Suprapubic skin (tissue), 4 donors: ENCODE measurements around the gene MAP2K1. TPM values are rescaled to one million over a fixed set of nuclear protein-coding genes. Genes with fewer than 3 reads are reported as not detected.
"Not testable (repeated sequence)": the region's sequence is repeated elsewhere in the genome, so short reads cannot be mapped to it uniquely, and the experiment has no call there.

ENCODE experiments used
- DNase-seq, 2 donors: peaks; one replicate each; pipeline ENCODE4 v3.0.0-alpha.2; 2019; ENCODE audit warnings: low spot score in 2 of 2
- H3K27ac ChIP-seq: fragments of 200-600 bp; sonication (generic); one replicate; pipeline ENCODE4 v1.5.1; 2019
- H3K27me3 ChIP-seq: fragments of 200-600 bp; sonication (generic); one replicate; pipeline ENCODE4 v1.5.1; 2019
- H3K36me3 ChIP-seq: fragments of 200-600 bp; sonication (generic); one replicate; pipeline ENCODE4 v1.5.1; 2019
- H3K4me1 ChIP-seq: fragments of 200-600 bp; sonication (generic); one replicate; pipeline ENCODE4 v1.5.1; 2019
- H3K4me3 ChIP-seq: fragments of 200-600 bp; sonication (generic); one replicate; pipeline ENCODE4 v1.5.1; 2019; ENCODE audit warnings: mild to moderate bottlenecking
- H3K9me3 ChIP-seq: fragments of 200-600 bp; sonication (generic); one replicate; pipeline ENCODE4 v1.5.1; 2019
- EP300 ChIP-seq: sonication (generic); formaldehyde crosslinking; IDR thresholded peaks from one replicate; pipeline ENCODE4 v1.6.1; 2017; ENCODE audit warnings: antibody characterized with exemption
- POLR2A ChIP-seq, 2 donors: fragments of 450-650 bp; IDR thresholded peaks; one replicate each; pipeline ENCODE4 v1.6.1; 2017; ENCODE audit warnings: antibody characterized with exemption in 2 of 2, mild to moderate bottlenecking in 2 of 2, moderate library complexity in 2 of 2
- POLR2AphosphoS5 ChIP-seq, 3 donors: sonication (generic); formaldehyde crosslinking; IDR thresholded peaks; one replicate each; pipeline ENCODE4 v1.6.1; 2017; ENCODE audit warnings: antibody characterized with exemption in 3 of 3
- WGBS: methylation state at CpG from one replicate; pipeline ENCODE4 v1.1.5; 2018; 5-methylcytosine and 5-hydroxymethylcytosine counted together
- total RNA-seq, 4 donors: library from RNA; depleted of rRNA; stranded (reverse); fragments of >200 nt; gene quantifications; one replicate each; pipeline ENCODE4 v1.1.0, GENCODE V29; 2016
- TF ChIP-seq, protein P1 (sequence below), 2 donors: fragments of 200-600 bp in 1 of 2; fragments of 450-650 bp in 1 of 2; sonication (generic) in 1 of 2; IDR thresholded peaks; one replicate each; pipeline ENCODE4 v1.5.1; 2016 to 2019; ENCODE audit warnings: antibody characterized with exemption in 2 of 2, mild to moderate bottlenecking in 1 of 2, moderate library complexity in 1 of 2

The MAP2K1 gene
- total RNA-seq, 4 donors from 2014 or later, result 23.6 to 31.0 (median 27.9) TPM

DNA sequence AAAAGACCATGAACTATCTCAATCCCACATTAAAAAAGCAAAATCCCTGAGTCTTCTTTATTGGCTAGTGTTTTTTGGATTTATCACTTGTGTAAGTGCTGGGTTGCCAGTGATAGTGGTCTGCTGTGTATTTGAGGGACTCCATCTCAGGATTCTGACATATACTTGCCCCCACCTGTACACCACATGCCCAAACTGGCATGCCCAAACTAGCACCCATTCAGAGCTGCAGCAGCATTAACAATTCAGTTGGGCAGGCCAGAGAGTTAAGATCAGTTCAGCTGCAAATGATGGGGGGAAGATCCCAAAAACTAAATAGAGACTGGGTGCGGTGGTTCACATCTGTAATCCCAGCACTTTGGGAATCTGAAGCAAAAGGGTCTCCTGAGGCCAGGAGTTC is 23.9 kb upstream of the MAP2K1 start:
- WGBS, result 80% methylated on average over 1 of the region's 1 CpG
- H3K27me3 ChIP-seq, result no peaks in the 10 kb centered on the region
- no peak overlapping the region for H3K27ac ChIP-seq
- no peak overlapping the region for H3K4me3 ChIP-seq
- DNase-seq, result no peak
- TF ChIP-seq, protein P1, sequence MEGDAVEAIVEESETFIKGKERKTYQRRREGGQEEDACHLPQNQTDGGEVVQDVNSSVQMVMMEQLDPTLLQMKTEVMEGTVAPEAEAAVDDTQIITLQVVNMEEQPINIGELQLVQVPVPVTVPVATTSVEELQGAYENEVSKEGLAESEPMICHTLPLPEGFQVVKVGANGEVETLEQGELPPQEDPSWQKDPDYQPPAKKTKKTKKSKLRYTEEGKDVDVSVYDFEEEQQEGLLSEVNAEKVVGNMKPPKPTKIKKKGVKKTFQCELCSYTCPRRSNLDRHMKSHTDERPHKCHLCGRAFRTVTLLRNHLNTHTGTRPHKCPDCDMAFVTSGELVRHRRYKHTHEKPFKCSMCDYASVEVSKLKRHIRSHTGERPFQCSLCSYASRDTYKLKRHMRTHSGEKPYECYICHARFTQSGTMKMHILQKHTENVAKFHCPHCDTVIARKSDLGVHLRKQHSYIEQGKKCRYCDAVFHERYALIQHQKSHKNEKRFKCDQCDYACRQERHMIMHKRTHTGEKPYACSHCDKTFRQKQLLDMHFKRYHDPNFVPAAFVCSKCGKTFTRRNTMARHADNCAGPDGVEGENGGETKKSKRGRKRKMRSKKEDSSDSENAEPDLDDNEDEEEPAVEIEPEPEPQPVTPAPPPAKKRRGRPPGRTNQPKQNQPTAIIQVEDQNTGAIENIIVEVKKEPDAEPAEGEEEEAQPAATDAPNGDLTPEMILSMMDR (IDR thresholded peaks at IDR 0.05), result no peak
- no peak for TF ChIP-seq POLR2AphosphoS5 (IDR thresholded peaks at IDR 0.05)
- TF ChIP-seq POLR2A (IDR thresholded peaks at IDR 0.05), result no peak
- TF ChIP-seq EP300, result no peak
- no peaks in the 10 kb centered on the region for H3K9me3 ChIP-seq
- H3K4me1 ChIP-seq, result no peaks in the 10 kb centered on the region
- H3K36me3 ChIP-seq, result no peaks in the 10 kb centered on the region

DNA sequence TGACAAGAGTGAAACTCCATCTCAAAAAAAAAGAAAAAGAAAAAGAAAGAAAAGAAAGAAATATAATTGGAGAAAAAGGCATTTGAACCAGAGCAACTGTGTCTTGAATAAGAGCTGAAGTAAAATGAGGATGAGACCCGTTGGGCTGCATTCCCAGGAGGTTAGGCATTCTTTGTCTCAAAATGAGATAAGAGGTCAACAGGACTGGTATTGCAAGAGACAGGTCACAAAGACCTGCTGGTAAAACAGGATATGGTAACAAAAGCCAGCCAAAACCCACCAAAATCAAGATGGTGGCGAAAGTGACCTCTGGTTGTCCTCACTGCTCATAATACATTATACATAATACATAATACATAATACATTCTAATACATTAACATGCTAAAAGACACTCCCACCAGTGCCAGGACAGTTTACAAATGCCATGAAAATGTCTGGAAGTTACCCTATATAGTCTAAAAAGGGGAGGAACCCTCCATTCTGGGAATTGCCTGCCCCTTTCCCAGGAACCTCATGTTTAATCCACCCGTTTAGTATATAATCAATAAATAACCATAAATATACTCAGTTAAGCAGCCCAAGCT is 21.7 kb upstream of the MAP2K1 start:
- TF ChIP-seq POLR2AphosphoS5 (IDR thresholded peaks at IDR 0.05), result no peak
- TF ChIP-seq, protein P1 (IDR thresholded peaks at IDR 0.05), result no peak
- TF ChIP-seq POLR2A (IDR thresholded peaks at IDR 0.05), result no peak
- TF ChIP-seq EP300, result no peak
- no peak for DNase-seq
- no peak overlapping the region for H3K27ac ChIP-seq
- no peaks in the 10 kb centered on the region for H3K36me3 ChIP-seq
- H3K27me3 ChIP-seq, result no peaks in the 10 kb centered on the region
- no peaks in the 10 kb centered on the region for H3K9me3 ChIP-seq
- H3K4me1 ChIP-seq, result peaks cover 6% of the 10 kb centered on the region
- WGBS, result 83% methylated on average over 3 of the region's 3 CpGs
- no peak overlapping the region for H3K4me3 ChIP-seq

- Histone ChIP-seq H3K9me3 (no peaks in the 10 kb centered on the region), H3K27ac (peak overlapping the region; percentile 55), H3K27me3 (no peaks in the 10 kb centered on the region), H3K36me3 (no peaks in the 10 kb centered on the region), H3K4me3 (peak overlapping the region; percentile 41), H3K4me1 (peaks cover 11% of the 10 kb centered on the region)
- 21% methylated on average over 12 of the region's 12 CpGs for WGBS
- TF ChIP-seq, protein P1 (IDR thresholded peaks at IDR 0.05), result no peak
- DNase-seq, result no peak
Measured at GRCh38 chr15:66369773-66370651, 16.7 kb upstream of the MAP2K1 start.

GRCh38 chr15:66374179-66374578 is 12.5 kb upstream of the MAP2K1 start:
- Histone ChIP-seq H3K4me3 (no peak overlapping the region), H3K9me3 (no peaks in the 10 kb centered on the region), H3K4me1 (peaks cover 11% of the 10 kb centered on the region), H3K27ac (no peak overlapping the region), H3K27me3 (no peaks in the 10 kb centered on the region), H3K36me3 (no peaks in the 10 kb centered on the region)
- WGBS, result 88% methylated on average over 4 of the region's 4 CpGs
- no peak for DNase-seq
- TF ChIP-seq POLR2A (IDR thresholded peaks at IDR 0.05), result no peak
- no peak for TF ChIP-seq POLR2AphosphoS5 (IDR thresholded peaks at IDR 0.05)
- no peak for TF ChIP-seq EP300

- Histone ChIP-seq H3K4me1 (no peaks in the 10 kb centered on the region), H3K27ac (no peak overlapping the region), H3K36me3 (no peaks in the 10 kb centered on the region), H3K27me3 (no peaks in the 10 kb centered on the region), H3K9me3 (no peaks in the 10 kb centered on the region), H3K4me3 (no peak overlapping the region)
- DNase-seq, result no peak
- TF ChIP-seq POLR2AphosphoS5 (IDR thresholded peaks at IDR 0.05) (no peak), POLR2A (IDR thresholded peaks at IDR 0.05) (no peak), EP300 (no peak)
- TF ChIP-seq, protein P1 (IDR thresholded peaks at IDR 0.05), result no peak
- WGBS, result 83% methylated on average over 7 of the region's 7 CpGs
Measured at GRCh38 chr15:66378814-66379430, 7.8 kb upstream of the MAP2K1 start.

GRCh38 chr15:66381376-66381775 is 5.3 kb upstream of the MAP2K1 start:
- not testable (repeated sequence) for H3K9me3 ChIP-seq, DNase-seq, H3K27me3 ChIP-seq, H3K4me3 ChIP-seq, H3K36me3 ChIP-seq, H3K27ac ChIP-seq
- peaks cover 12% of the 10 kb centered on the region for H3K4me1 ChIP-seq
- WGBS, result 89% methylated on average over 2 of the region's 2 CpGs
